ENCODE data around the gene KCNE2.

DNA sequence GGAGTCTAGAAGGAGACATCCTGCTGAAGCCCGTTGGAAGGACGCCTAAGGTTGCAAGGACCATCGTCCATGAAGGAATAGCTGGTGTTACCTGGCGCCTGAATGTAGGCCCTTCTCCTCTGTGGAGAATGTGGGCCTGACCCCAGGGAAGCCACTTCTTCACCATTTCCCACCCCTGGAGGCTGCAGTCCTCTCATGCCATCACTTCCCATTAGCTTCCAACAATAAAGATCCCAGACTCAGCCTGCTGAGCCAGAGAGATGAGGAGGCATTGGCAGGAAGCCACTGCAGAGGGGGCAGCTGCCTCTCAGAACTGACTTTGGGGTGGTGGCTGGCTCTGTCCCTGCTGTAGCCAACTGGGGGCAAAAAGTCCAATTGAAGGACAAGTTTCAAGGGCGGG is 21.3 kb upstream of the KCNE2 start:
- TF ChIP-seq, protein P1, sequence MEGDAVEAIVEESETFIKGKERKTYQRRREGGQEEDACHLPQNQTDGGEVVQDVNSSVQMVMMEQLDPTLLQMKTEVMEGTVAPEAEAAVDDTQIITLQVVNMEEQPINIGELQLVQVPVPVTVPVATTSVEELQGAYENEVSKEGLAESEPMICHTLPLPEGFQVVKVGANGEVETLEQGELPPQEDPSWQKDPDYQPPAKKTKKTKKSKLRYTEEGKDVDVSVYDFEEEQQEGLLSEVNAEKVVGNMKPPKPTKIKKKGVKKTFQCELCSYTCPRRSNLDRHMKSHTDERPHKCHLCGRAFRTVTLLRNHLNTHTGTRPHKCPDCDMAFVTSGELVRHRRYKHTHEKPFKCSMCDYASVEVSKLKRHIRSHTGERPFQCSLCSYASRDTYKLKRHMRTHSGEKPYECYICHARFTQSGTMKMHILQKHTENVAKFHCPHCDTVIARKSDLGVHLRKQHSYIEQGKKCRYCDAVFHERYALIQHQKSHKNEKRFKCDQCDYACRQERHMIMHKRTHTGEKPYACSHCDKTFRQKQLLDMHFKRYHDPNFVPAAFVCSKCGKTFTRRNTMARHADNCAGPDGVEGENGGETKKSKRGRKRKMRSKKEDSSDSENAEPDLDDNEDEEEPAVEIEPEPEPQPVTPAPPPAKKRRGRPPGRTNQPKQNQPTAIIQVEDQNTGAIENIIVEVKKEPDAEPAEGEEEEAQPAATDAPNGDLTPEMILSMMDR (optimal IDR thresholded peaks at IDR 0.05 in 1 of 3, IDR thresholded peaks at IDR 0.05 in 1 of 3, conservative IDR thresholded peaks at IDR 0.05 in 1 of 3; ENCODE audit: extremely low read depth in 1 of 3, insufficient read depth in 2 of 3, low read length in 3 of 3) = no peak
- no peak for TF ChIP-seq EZH2 (IDR thresholded peaks at IDR 0.05; ENCODE audit: low read length)

All from keratinocyte (primary cell).